22Rv1 (cell line): ENCODE data around the gene POC1A.

ENCODE experiments used
- ZFX ChIP-seq: fragments of 450-650 bp; IDR thresholded peaks from 2 replicates; pipeline ENCODE4 v1.6.1; 2017; ENCODE audit warnings: antibody characterized with exemption, borderline replicate concordance
- TF ChIP-seq, protein P1 (sequence below): fragments of 450-650 bp; IDR thresholded peaks from 2 replicates; pipeline ENCODE4 v1.5.1; 2017; ENCODE audit warnings: mild to moderate bottlenecking

DNA sequence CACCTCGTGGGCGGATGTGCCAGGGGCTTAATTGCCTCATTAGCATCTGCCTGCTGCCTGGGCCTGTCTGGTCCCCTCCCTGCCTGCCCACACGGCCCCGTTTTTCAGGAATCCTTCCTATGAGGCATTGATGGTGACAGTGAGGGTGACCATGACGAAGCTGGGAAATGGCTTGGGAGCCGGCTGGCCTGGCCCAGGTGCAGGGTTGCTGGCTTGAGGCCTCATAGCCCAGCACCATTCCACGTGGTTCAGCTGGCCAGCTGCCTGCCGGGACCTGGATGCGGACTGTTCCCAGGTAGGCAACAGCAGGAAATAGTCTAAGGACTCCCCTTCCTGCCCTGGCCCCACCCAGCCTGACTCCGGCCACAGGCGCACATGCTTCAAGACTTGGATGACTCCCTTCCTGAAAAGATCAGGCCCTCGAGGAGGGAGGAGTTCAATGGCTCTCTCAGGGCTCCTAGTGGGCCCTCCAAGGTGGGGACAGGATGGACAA, 88.9 kb downstream of the POC1A start:
- TF ChIP-seq, protein P1, sequence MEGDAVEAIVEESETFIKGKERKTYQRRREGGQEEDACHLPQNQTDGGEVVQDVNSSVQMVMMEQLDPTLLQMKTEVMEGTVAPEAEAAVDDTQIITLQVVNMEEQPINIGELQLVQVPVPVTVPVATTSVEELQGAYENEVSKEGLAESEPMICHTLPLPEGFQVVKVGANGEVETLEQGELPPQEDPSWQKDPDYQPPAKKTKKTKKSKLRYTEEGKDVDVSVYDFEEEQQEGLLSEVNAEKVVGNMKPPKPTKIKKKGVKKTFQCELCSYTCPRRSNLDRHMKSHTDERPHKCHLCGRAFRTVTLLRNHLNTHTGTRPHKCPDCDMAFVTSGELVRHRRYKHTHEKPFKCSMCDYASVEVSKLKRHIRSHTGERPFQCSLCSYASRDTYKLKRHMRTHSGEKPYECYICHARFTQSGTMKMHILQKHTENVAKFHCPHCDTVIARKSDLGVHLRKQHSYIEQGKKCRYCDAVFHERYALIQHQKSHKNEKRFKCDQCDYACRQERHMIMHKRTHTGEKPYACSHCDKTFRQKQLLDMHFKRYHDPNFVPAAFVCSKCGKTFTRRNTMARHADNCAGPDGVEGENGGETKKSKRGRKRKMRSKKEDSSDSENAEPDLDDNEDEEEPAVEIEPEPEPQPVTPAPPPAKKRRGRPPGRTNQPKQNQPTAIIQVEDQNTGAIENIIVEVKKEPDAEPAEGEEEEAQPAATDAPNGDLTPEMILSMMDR, result no peak
- TF ChIP-seq ZFX, result no peak
